GM21737 (cell line): ENCODE results near the gene DAZ2.
"Not testable (repeated sequence)": the region's sequence is repeated elsewhere in the genome, so short reads cannot be mapped to it uniquely, and the experiment has no call there.

Experiments
- ATAC-seq: cut with Tn5 transposase; IDR thresholded peaks from one replicate; pipeline ENCODE4 v1.9.1; 2021; ENCODE audit warnings: mild to moderate bottlenecking, moderate library complexity; ENCODE audit not compliant: unreplicated experiment

Gene DAZ2, protein sequence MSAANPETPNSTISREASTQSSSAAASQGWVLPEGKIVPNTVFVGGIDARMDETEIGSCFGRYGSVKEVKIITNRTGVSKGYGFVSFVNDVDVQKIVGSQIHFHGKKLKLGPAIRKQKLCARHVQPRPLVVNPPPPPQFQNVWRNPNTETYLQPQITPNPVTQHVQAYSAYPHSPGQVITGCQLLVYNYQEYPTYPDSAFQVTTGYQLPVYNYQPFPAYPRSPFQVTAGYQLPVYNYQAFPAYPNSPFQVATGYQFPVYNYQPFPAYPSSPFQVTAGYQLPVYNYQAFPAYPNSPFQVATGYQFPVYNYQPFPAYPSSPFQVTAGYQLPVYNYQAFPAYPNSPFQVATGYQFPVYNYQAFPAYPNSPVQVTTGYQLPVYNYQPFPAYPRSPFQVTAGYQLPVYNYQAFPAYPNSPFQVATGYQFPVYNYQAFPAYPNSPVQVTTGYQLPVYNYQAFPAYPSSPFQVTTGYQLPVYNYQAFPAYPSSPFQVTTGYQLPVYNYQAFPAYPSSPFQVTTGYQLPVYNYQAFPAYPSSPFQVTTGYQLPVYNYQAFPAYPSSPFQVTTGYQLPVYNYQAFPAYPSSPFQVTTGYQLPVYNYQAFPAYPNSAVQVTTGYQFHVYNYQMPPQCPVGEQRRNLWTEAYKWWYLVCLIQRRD

DNA sequence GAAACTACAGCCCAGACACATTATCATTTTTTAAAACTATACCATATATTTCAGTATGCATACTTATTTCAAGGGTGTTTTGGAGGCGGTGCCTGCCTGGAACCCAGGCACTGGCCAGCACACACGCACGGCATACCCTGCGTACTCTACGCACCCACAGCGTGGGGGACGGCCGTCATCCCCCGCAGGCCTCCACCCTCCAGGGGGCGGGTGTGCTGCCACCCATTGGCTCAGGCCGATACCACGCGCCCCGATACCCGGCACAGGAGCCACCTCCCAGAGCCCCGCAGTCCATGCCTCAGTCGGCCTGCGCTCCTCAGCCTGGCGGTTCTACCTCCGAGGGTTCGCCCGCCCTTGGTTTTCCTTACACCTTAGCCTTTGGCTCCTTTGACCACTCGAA lies at the start of gene DAZ2:
Gene DAZ2 (plus strand): TSS at position 301 of the 400 bp plus-strand sequence. CDS start 208 bp downstream, outside the sequence.
- not testable (repeated sequence) for ATAC-seq

GRCh38 chrY:23198908-23199307 lies 20.4 kb upstream of the DAZ2 start, which contains the start of gene DAZ1:
Gene DAZ1, minus strand, starts transcription at chrY:23199008. Its CDS starts 208 bp downstream, at chrY:23198800.
- not testable (repeated sequence) for ATAC-seq

GRCh38 chrY:23207455-23207854 lies 11.9 kb upstream of the DAZ2 start:
- not testable (repeated sequence) for ATAC-seq

GRCh38 chrY:23209802-23210495 lies 9.4 kb upstream of the DAZ2 start:
- not testable (repeated sequence) for ATAC-seq

DNA sequence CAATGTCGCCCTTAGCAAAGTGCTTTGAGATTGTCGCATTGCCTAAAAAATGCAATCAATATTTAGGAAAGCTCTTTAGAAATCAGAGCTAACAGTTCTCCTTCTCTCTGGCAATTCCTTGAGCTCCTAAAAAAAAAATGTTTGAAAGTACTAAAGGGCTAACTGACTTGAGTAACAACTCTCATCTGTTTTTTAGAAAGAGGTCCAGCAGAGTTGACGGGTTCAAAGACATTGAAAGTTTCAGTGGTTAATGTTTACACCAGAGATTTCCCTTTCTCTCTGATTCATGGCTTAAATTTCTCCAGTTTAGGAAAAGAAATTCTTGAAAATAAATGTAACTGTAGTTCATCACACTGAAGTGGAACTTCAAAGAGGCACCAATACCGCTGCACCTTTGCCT lies 8.7 kb upstream of the DAZ2 start:
- ATAC-seq = not testable (repeated sequence)
